GM12878 (cell line): Measurements from ENCODE around the gene PTPRN2. TPM values are rescaled to one million over a fixed set of nuclear protein-coding genes. Genes with fewer than 3 reads are reported as not detected.

Experiments used
- ATAC-seq: fragments of 200-7000 bp; cut with Tn5 transposase; 3 replicates; pipeline ENCODE4 v1.9.1; 2020; ENCODE audit warnings: mild to moderate bottlenecking, moderate library complexity
- BruUV-seq: library from RNA; stranded (reverse); fragments of 400-500 nt; replicated peaks from 2 replicates; lab custom pipeline; 2021; lab: Mats Ljungman, UMichigan
- CTCF ChIA-PET: fragments of 300-600 bp; sonication (Branson Sonifier 250); formaldehyde crosslinking; extraction: SDS; loops from one replicate; lab custom pipeline; 2021; ENCODE audit warnings: inconsistent platforms; lab: Yijun Ruan, JAX
- POLR2A ChIA-PET: fragments of 350-600 bp; formaldehyde crosslinking; extraction: SDS; loops from one replicate; lab custom pipeline; 2021; ENCODE audit warnings: inconsistent platforms; lab: Charles Lee
- RAD21 ChIA-PET: fragments of 300-600 bp; sonication (Branson Sonifier 250); formaldehyde crosslinking; loops from one replicate; lab custom pipeline; 2023; ENCODE audit warnings: antibody characterized with exemption; ENCODE audit not compliant: unreplicated experiment; lab: Charles Lee
- SMC1A ChIA-PET: fragments of 300-600 bp; sonication (Branson Sonifier 250); formaldehyde crosslinking; loops from one replicate; lab custom pipeline; 2023; ENCODE audit not compliant: unreplicated experiment, uncharacterized antibody; lab: Charles Lee
- DNase-seq: peaks from one replicate; pipeline ENCODE4 v3.0.0-alpha.2; 2011; ENCODE audit warnings: low read depth, low spot score
- FAIRE-seq: peaks from 3 replicates; lab custom pipeline; 2011; peaks lifted over from hg19 to GRCh38; lab: Jason Lieb, UNC
- H2AFZ ChIP-seq: 2 replicates; pipeline ENCODE4 v1.6.0; 2011; ENCODE audit warnings: low read depth, low read length, control low read depth; ENCODE audit not compliant: control insufficient read depth
- H3K27ac ChIP-seq: 2 replicates; pipeline ENCODE4 v1.5.1; 2011; ENCODE audit warnings: control low read depth; ENCODE audit not compliant: control insufficient read depth, insufficient read depth
- H3K27me3 ChIP-seq, 2 experiments: replicated peaks in 1 of 2; 2 replicates each; pipeline versions ENCODE4 v1.6.0 to v1.6.1; 2011; ENCODE audit warnings: low read length in 1 of 2; ENCODE audit not compliant: control insufficient read depth in 2 of 2, insufficient read depth in 2 of 2
- H3K36me3 ChIP-seq, 2 experiments: 2 replicates each; pipeline ENCODE4 v1.5.1; 2011; ENCODE audit warnings: low read length in 1 of 2; ENCODE audit not compliant: control insufficient read depth in 2 of 2, insufficient read depth in 2 of 2
- H3K4me1 ChIP-seq: 2 replicates; pipeline ENCODE4 v1.6.1; 2011; ENCODE audit warnings: mild to moderate bottlenecking, low read length, moderate library complexity, mixed read lengths; ENCODE audit not compliant: control insufficient read depth, insufficient read depth
- H3K4me2 ChIP-seq: 2 replicates; pipeline ENCODE4 v1.6.0; 2011; ENCODE audit warnings: control low read depth; ENCODE audit not compliant: control insufficient read depth, insufficient read depth
- H3K4me3 ChIP-seq: fragments of 200-600 bp; sonication (generic); 2 replicates; pipeline ENCODE4 v1.5.1; 2016
- H3K79me2 ChIP-seq: 2 replicates; pipeline ENCODE4 v1.6.0; 2011; ENCODE audit warnings: low read length; ENCODE audit not compliant: control insufficient read depth, insufficient read depth
- H3K9ac ChIP-seq: 2 replicates; pipeline ENCODE4 v1.8.0; 2011; ENCODE audit warnings: low read length, control low read depth, mixed read lengths; ENCODE audit not compliant: control insufficient read depth, insufficient read depth
- H3K9me3 ChIP-seq: replicated peaks from 3 replicates; pipeline ENCODE4 v1.5.1; 2011; ENCODE audit warnings: mild to moderate bottlenecking, low read length; ENCODE audit not compliant: control insufficient read depth, insufficient read depth
- H4K20me1 ChIP-seq: 2 replicates; pipeline ENCODE4 v1.6.0; 2011; ENCODE audit not compliant: control insufficient read depth, insufficient read depth
- EED ChIP-seq: sonication (generic); IDR thresholded peaks from 2 replicates; pipeline ENCODE4 v1.6.1; 2016; ENCODE audit warnings: antibody characterized with exemption, low read depth
- IKZF2 ChIP-seq, 2 experiments: fragments of 450-650 bp; IDR thresholded peaks; 2 replicates each; pipeline ENCODE4 v1.6.1; 2017; ENCODE audit warnings: mild to moderate bottlenecking in 2 of 2, moderate library complexity in 2 of 2
- LARP7 ChIP-seq: fragments of 450-650 bp; IDR thresholded peaks from 2 replicates; pipeline ENCODE4 v1.6.1; 2017; ENCODE audit warnings: mild to moderate bottlenecking
- MEF2B ChIP-seq: fragments of 450-650 bp; IDR thresholded peaks from 2 replicates; pipeline ENCODE4 v1.6.1; 2018; ENCODE audit warnings: mild to moderate bottlenecking, moderate library complexity; ENCODE audit not compliant: partially characterized antibody, poor library complexity, severe bottlenecking
- POU2F2 ChIP-seq: IDR thresholded peaks from 3 replicates; pipeline ENCODE4 v1.6.1; 2011; ENCODE audit warnings: low read depth, mild to moderate bottlenecking, low read length, borderline replicate concordance
- RELA ChIP-seq: fragments of 450-650 bp; IDR thresholded peaks from 2 replicates; pipeline ENCODE4 v1.8.0; 2014; ENCODE audit warnings: borderline replicate concordance; ENCODE audit not compliant: partially characterized antibody
- RUNX3 ChIP-seq: IDR thresholded peaks from 2 replicates; pipeline ENCODE4 v1.6.1; 2012; ENCODE audit warnings: low read length, inconsistent platforms
- SUZ12 ChIP-seq: fragments of 200-600 bp; sonication (generic); IDR thresholded peaks from one replicate; pipeline ENCODE4 v1.6.1; 2018; ENCODE audit warnings: antibody characterized with exemption, mild to moderate bottlenecking; ENCODE audit not compliant: unreplicated experiment
- ZSCAN29 ChIP-seq: fragments of 450-650 bp; IDR thresholded peaks from 2 replicates; pipeline ENCODE4 v1.6.1; 2017; ENCODE audit warnings: mild to moderate bottlenecking, moderate library complexity
- WGBS: methylation state at CpG from one replicate; pipeline ENCODE4 v1.1.6; 2016; ENCODE audit warnings: low lambda C conversion rate; ENCODE audit not compliant: insufficient replicate concordance, insufficient coverage; ENCODE audit errors: missing lambda C conversion rate; 5-methylcytosine and 5-hydroxymethylcytosine counted together
- in situ Hi-C: fragments of 300-500 bp; cut with MboI; formaldehyde crosslinking; loops from 9 replicates; pipeline ENCODE4 v1.14.3; 2018; ENCODE audit warnings: mixed read lengths
- intact Hi-C: fragments of 100-400 bp; cut with micrococcal nuclease; formaldehyde crosslinking; loops from one replicate; pipeline ENCODE4 v1.14.2; 2022; ENCODE audit not compliant: unreplicated experiment
- polyA plus RNA-seq, 11 experiments: library from polyadenylated mRNA; depleted of rRNA in 4 of 11; unstranded in 6 of 11; stranded (reverse) in 5 of 11; fragments of >200 nt; fragmentation: Nextera tagmentation in 4 of 11; fragmentation: Illumina TruSeq in 1 of 11; extraction: Ambion mirVana in 4 of 11; extraction: Trizol in 1 of 11; gene quantifications; 1 replicate in 1 of 11; 2 replicates in 10 of 11; pipeline versions ENCODE4 v1.2.1 to v1.2.3, GENCODE V29; 2011 to 2016; ENCODE audit warnings: inconsistent platforms in 2 of 11, missing spikeins in 2 of 11, low read depth in 1 of 11
- total RNA-seq, 4 experiments: library from RNA; depleted of rRNA in 3 of 4; stranded (reverse); fragments of >200 nt in 3 of 4; fragmentation: Illumina TruSeq in 1 of 4; extraction: Trizol in 1 of 4; gene quantifications; 2 replicates each; pipeline versions ENCODE4 v1.2.1 to v1.2.3, GENCODE V29; 2013 to 2021
- TF ChIP-seq, protein P1 (sequence below): IDR thresholded peaks from 2 replicates; pipeline ENCODE4 v1.6.1; 2011; ENCODE audit warnings: mild to moderate bottlenecking, low read depth, low read length, moderate library complexity; ENCODE audit not compliant: insufficient replicate concordance

PTPRN2 gene
- total and polyA plus RNA-seq, 10 of the 15 experiments (the other 5 are each of a cell fraction or from before 2014, with no cell fraction given): 5.4 TPM; not detected in 9

DNA sequence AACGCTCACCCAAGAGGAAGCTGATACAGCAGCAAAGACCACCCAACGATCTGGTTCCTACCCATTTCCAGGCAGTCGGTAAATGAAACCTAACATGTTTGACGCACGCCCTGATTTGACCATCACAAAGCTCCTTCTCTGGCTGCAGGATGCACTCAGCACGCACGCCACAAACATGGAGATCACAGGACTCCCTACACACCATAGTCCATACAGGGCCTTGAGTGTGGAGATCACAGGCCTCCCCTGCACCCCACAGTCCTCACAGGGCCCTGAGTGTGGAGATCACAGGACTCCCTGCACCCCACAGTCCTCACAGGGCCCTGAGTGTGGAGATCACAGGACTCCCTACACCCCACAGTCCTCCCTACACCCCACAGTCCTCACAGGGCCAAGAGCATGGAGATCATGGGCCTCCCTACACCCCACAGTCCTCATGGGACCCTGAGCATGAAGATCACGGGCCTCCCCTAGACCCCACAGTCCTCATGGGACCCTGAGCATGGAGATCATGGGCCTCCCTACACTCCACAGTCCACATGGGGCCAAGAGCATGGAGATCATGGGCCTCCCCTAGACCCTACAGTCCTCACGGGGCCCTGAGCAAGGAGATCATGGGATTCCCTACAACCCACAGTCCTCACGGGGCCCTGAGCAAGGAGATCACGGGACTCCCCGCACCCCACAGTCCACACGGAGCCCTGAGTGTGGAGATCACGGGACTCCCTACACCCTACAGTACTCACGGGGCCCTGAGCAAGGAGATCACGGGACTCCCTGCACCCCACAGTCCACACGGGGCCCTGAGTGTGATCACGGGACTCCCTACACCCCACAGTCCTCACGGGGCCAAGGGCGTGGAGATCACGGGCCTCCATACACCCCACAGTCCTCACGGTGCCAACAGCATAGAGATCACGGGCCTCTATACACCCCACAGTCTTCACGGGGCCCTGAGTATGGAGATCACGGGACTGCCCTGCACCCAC, 841.6 kb downstream of the PTPRN2 start:
- no peak overlapping the region for H3K4me2 ChIP-seq
- no peak overlapping the region for H2AFZ ChIP-seq
- no peaks in the 10 kb centered on the region; the same call in 2 of the 3 replicates for H3K9me3 ChIP-seq
- no peak overlapping the region for H3K9ac ChIP-seq
- no TSS peak for BruUV-seq
- 37% methylated on average over 23 of the region's 25 CpGs for WGBS
- ATAC-seq (no peak), DNase-seq (no peak), FAIRE-seq (no peak)
- H3K4me1 ChIP-seq: no peaks in the 10 kb centered on the region
- ChIA-PET CTCF (no interaction called here), SMC1A (no interaction called here), RAD21 (no interaction called here), POLR2A (no interaction called here)
- H3K27me3 ChIP-seq: no peaks in the 10 kb centered on the region
- H3K27ac ChIP-seq: no peak overlapping the region
- H3K79me2 ChIP-seq: no peaks in the 10 kb centered on the region
- in situ Hi-C loops (no loop called here), intact Hi-C loops (no loop called here)
- H3K36me3 ChIP-seq: no peaks in the 10 kb centered on the region
- H3K4me3 ChIP-seq: no peak overlapping the region
- TF ChIP-seq MEF2B: no peak
- TF ChIP-seq, protein P1, sequence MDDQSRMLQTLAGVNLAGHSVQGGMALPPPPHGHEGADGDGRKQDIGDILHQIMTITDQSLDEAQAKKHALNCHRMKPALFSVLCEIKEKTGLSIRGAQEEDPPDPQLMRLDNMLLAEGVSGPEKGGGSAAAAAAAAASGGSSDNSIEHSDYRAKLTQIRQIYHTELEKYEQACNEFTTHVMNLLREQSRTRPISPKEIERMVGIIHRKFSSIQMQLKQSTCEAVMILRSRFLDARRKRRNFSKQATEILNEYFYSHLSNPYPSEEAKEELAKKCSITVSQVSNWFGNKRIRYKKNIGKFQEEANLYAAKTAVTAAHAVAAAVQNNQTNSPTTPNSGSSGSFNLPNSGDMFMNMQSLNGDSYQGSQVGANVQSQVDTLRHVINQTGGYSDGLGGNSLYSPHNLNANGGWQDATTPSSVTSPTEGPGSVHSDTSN: no peak
- no peak for TF ChIP-seq SUZ12
- TF ChIP-seq POU2F2: no peak
- TF ChIP-seq RUNX3: no peak
- TF ChIP-seq IKZF2 (IDR thresholded peaks at IDR 0.05): no peak
- TF ChIP-seq EED: no peak
- TF ChIP-seq RELA: no peak
- TF ChIP-seq ZSCAN29: no peak
- TF ChIP-seq LARP7: no peak
- TF ChIP-seq, all 136 proteins: peak for 0
- H4K20me1 ChIP-seq: no peaks in the 10 kb centered on the region
